ENCODE measurements around the gene MIB1.

MIB1 gene

GRCh38 chr18:21900605-21901352, 160.2 kb downstream of the MIB1 start:
- no peak for FAIRE-seq

- no peak for FAIRE-seq
Observed at GRCh38 chr18:21901423-21901945, 160.9 kb downstream of the MIB1 start.

DNA sequence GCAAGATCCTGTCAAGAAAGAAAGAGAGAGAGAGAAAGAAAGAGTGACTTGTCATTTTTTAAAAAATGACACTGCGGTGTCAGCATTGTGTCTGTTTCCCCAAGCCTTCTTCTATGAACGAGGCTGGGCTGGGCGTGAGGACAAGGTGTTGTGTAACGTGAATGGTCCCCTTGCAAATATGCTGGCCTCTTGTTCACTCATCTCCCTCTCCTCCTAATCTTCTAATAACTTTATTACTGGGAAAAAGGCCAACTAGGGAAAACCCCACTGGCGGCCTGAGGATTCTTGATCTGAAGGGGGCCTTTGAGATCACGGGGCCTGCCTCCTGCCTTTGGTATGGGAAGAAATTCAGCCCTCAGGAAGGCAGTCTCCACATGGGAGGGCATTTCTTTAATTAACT, 163.1 kb downstream of the MIB1 start:
- no peak for FAIRE-seq

- no peak for FAIRE-seq
Observed at GRCh38 chr18:21904856-21905255, 164.3 kb downstream of the MIB1 start.

- no peak for FAIRE-seq
Observed at GRCh38 chr18:21907451-21907850, 166.9 kb downstream of the MIB1 start.

- no peak for FAIRE-seq
Observed at GRCh38 chr18:21908711-21909110, 168.1 kb downstream of the MIB1 start.

- no peak for FAIRE-seq
Observed at GRCh38 chr18:21910906-21911305, 170.3 kb downstream of the MIB1 start.

DNA sequence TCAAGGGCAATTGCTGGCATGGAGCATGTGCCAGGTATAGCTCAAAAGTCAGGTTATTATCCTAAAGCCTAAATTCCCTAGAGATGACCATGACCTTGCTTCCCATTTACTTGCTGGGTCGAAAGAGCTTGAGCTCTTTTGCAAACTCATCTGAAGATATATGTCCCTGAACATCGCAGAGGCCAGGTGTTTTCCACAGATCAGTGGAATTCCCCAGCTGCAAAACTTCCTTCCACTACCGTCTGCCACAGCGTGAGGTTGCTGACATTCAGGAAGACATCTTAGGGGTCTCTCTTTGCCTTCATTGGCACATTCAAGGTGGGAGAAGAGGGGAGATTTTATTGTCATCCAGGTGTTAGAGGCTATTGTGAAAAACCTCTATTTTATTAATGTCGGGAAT, 171.0 kb downstream of the MIB1 start:
- FAIRE-seq: no peak

GRCh38 chr18:21912339-21913239, 172.0 kb downstream of the MIB1 start:
- FAIRE-seq: no peak

- FAIRE-seq: no peak
Observed at GRCh38 chr18:21914739-21915319, 174.2 kb downstream of the MIB1 start.

GRCh38 chr18:21915546-21915945, 175.0 kb downstream of the MIB1 start:
- no peak for FAIRE-seq

GRCh38 chr18:21916594-21916993, 176.0 kb downstream of the MIB1 start:
- peak; percentile 8 for FAIRE-seq

GRCh38 chr18:21918693-21919092, 178.1 kb downstream of the MIB1 start:
- no peak for FAIRE-seq

Data from endometrium (tissue), 2 donors.